Testis (tissue), 3 donors: ENCODE measurements around the gene GCFC2. TPM values are rescaled to one million over a fixed set of nuclear protein-coding genes. Genes with fewer than 3 reads are reported as not detected.

Source experiments
- DNase-seq: peaks from one replicate; pipeline ENCODE4 v3.0.0-alpha.2; 2019
- H3K27ac ChIP-seq, 2 donors: fragments of 200-600 bp; sonication (generic); one replicate each; pipeline ENCODE4 v1.5.1; 2019
- H3K27me3 ChIP-seq: fragments of 200-600 bp; sonication (generic); one replicate; pipeline ENCODE4 v1.5.1; 2019
- H3K36me3 ChIP-seq: fragments of 200-600 bp; sonication (generic); one replicate; pipeline ENCODE4 v1.5.1; 2017; ENCODE audit warnings: low read depth; ENCODE audit errors: missing control alignments
- H3K4me1 ChIP-seq: fragments of 200-600 bp; sonication (generic); one replicate; pipeline ENCODE4 v1.5.1; 2019
- H3K4me3 ChIP-seq, 2 donors: fragments of 200-600 bp; sonication (generic); one replicate each; pipeline ENCODE4 v1.5.1; 2017 to 2019
- H3K9me3 ChIP-seq: fragments of 200-600 bp; sonication (generic); one replicate; pipeline ENCODE4 v1.5.1; 2017
- CTCF ChIP-seq, 3 experiments: fragments of 450-650 bp in 2 of 3; fragments of 200-600 bp in 1 of 3; sonication (generic) in 1 of 3; IDR thresholded peaks; one replicate each; pipeline ENCODE4 v1.5.1; 2016 to 2019; ENCODE audit warnings: antibody characterized with exemption in 3 of 3, mild to moderate bottlenecking in 2 of 3, moderate library complexity in 1 of 3
- POLR2A ChIP-seq: fragments of 450-650 bp; IDR thresholded peaks from one replicate; pipeline ENCODE4 v1.6.1; 2017; ENCODE audit warnings: antibody characterized with exemption, mild to moderate bottlenecking, moderate library complexity
- WGBS, 2 donors: methylation state at CpG; one replicate each; pipeline ENCODE4 v1.1.5; 2018; 5-methylcytosine and 5-hydroxymethylcytosine counted together
- intact Hi-C: fragments of 100-400 bp; cut with DNase I; formaldehyde crosslinking; loops from one replicate; pipeline ENCODE4 v1.15.1; 2023; ENCODE audit warnings: low total_unique reads
- polyA plus RNA-seq: library from polyadenylated mRNA; stranded (reverse); fragments of 350-450 nt; fragmentation: Illumina TruSeq; extraction: RNeasy Lipid Tissue Mini Kit (QIAGEN cat#74804); gene quantifications from one replicate; pipeline ENCODE4 v1.2.3, GENCODE V29; 2014; ENCODE audit warnings: low read depth, low replicate concordance; ENCODE audit not compliant: insufficient read depth
- total RNA-seq, 2 donors: library from RNA; depleted of rRNA; stranded (reverse); fragments of >200 nt; gene quantifications; one replicate each; pipeline ENCODE4 v1.2.3, GENCODE V29; 2016

The GCFC2 gene
- total and polyA plus RNA-seq, 3 donors from 2014 or later, result 19.2 to 40.4 (median 33.0) TPM

GRCh38 chr2:75707901-75708300 lies 2.8 kb downstream of the GCFC2 start:
- Histone ChIP-seq H3K4me3 (no peak overlapping the region), H3K4me1 (peaks cover 6% of the 10 kb centered on the region), H3K9me3 (no peaks in the 10 kb centered on the region), H3K36me3 (no peaks in the 10 kb centered on the region), H3K27ac (no peak overlapping the region), H3K27me3 (no peaks in the 10 kb centered on the region)
- whole genome bisulfite sequencing, 2 donors, result 79 to 92% methylated on average over 3 of the region's 3 CpGs
- intact Hi-C loops, result no loop called here
- DNase-seq, result no peak
- TF ChIP-seq CTCF (IDR thresholded peaks at IDR 0.05) (no peak), POLR2A (no peak)

GRCh38 chr2:75705921-75706320 lies 4.8 kb downstream of the GCFC2 start:
- Histone ChIP-seq H3K36me3 (no peaks in the 10 kb centered on the region), H3K4me3 (no peak overlapping the region), H3K27ac (no peak overlapping the region), H3K9me3 (no peaks in the 10 kb centered on the region), H3K27me3 (no peaks in the 10 kb centered on the region), H3K4me1 (peaks cover 6% of the 10 kb centered on the region)
- intact Hi-C loops, result no loop called here
- WGBS, 2 donors, result 55 to 61% methylated on average over 1 of the region's 1 CpG
- DNase-seq, result no peak
- TF ChIP-seq POLR2A, result no peak
- no peak for TF ChIP-seq CTCF (IDR thresholded peaks at IDR 0.05)

- intact Hi-C loops, result no loop called here
- H3K27ac ChIP-seq, result no peak overlapping the region
- H3K27me3 ChIP-seq, result no peaks in the 10 kb centered on the region
- no peaks in the 10 kb centered on the region for H3K36me3 ChIP-seq
- H3K4me1 ChIP-seq, result no peaks in the 10 kb centered on the region
- no peak for DNase-seq
- 88 to 92% methylated on average over 4 of the region's 4 CpGs for WGBS, 2 donors
- no peaks in the 10 kb centered on the region for H3K9me3 ChIP-seq
- TF ChIP-seq POLR2A, result no peak
- TF ChIP-seq CTCF (IDR thresholded peaks at IDR 0.05), result no peak
- H3K4me3 ChIP-seq, result no peak overlapping the region
Measured at GRCh38 chr2:75703589-75704287, 7.0 kb downstream of the GCFC2 start.

- intact Hi-C loops, result no loop called here
- Histone ChIP-seq H3K27ac (no peak overlapping the region), H3K4me1 (no peaks in the 10 kb centered on the region), H3K36me3 (no peaks in the 10 kb centered on the region), H3K4me3 (no peak overlapping the region), H3K9me3 (no peaks in the 10 kb centered on the region), H3K27me3 (no peaks in the 10 kb centered on the region)
- 91 to 93% methylated on average over 4 of the region's 4 CpGs for WGBS, 2 donors
- DNase-seq, result no peak
- TF ChIP-seq POLR2A, result no peak
- TF ChIP-seq CTCF (IDR thresholded peaks at IDR 0.05), result no peak
Measured at GRCh38 chr2:75702593-75702992, 8.1 kb downstream of the GCFC2 start.

GRCh38 chr2:75698918-75699317 lies 11.8 kb downstream of the GCFC2 start:
- DNase-seq, result no peak
- TF ChIP-seq CTCF (IDR thresholded peaks at IDR 0.05) (no peak), POLR2A (no peak)
- no peaks in the 10 kb centered on the region for H3K27me3 ChIP-seq
- H3K4me1 ChIP-seq, result no peaks in the 10 kb centered on the region
- H3K27ac ChIP-seq, result no peak overlapping the region
- H3K4me3 ChIP-seq, result no peak overlapping the region
- no peaks in the 10 kb centered on the region for H3K36me3 ChIP-seq
- no peaks in the 10 kb centered on the region for H3K9me3 ChIP-seq
- WGBS, 2 donors, result 74 to 86% methylated on average over 2 of the region's 2 CpGs
- intact Hi-C loops, result no loop called here
